CD8-positive, alpha-beta memory T cell (primary cell): ENCODE measurements around the gene MMP15. TPM values are rescaled to one million over a fixed set of nuclear protein-coding genes. Genes with fewer than 3 reads are reported as not detected.
A peak's percentile ranks its signal among the peaks of the same experiment; 100 is the strongest.

ENCODE experiments used
- CTCF ChIA-PET: fragments of 350-600 bp; sonication (Branson Sonifier 250); formaldehyde crosslinking; loops from one replicate; lab custom pipeline; 2021; ENCODE audit warnings: antibody characterized with exemption; lab: Charles Lee
- POLR2A ChIA-PET: fragments of 350-600 bp; sonication (Branson Sonifier 250); formaldehyde crosslinking; loops from one replicate; lab custom pipeline; 2021; ENCODE audit warnings: antibody characterized with exemption; lab: Charles Lee
- DNase-seq, 5 donors: peaks; one replicate each; pipeline versions ENCODE4 v3.0.0 to v3.0.0-alpha.2; 2020 to 2022; ENCODE audit warnings: mixed read lengths in 1 of 5
- H3K27ac ChIP-seq: one replicate; pipeline ENCODE4 v1.7.0; 2013; ENCODE audit warnings: low read depth, mild to moderate bottlenecking, low read length, moderate library complexity
- H3K27me3 ChIP-seq: 2 replicates; pipeline ENCODE4 v1.7.0; 2013; ENCODE audit warnings: low read length, mild to moderate bottlenecking; ENCODE audit not compliant: insufficient read depth, poor library complexity, severe bottlenecking
- H3K36me3 ChIP-seq: 2 replicates; pipeline ENCODE4 v1.7.0; 2013; ENCODE audit warnings: mild to moderate bottlenecking, low read length, moderate library complexity; ENCODE audit not compliant: insufficient read depth
- H3K4me1 ChIP-seq: 2 replicates; pipeline ENCODE4 v1.7.0; 2013; ENCODE audit warnings: mild to moderate bottlenecking, low read length, moderate library complexity; ENCODE audit not compliant: insufficient read depth
- H3K4me3 ChIP-seq: 2 replicates; pipeline ENCODE4 v1.7.0; 2013; ENCODE audit warnings: mild to moderate bottlenecking, low read length
- H3K9me3 ChIP-seq: 2 replicates; pipeline ENCODE4 v1.7.0; 2013; ENCODE audit warnings: mild to moderate bottlenecking, low read length
- H3K27ac Mint-ChIP-seq, 8 donors: one replicate each; pipeline ENCODE4 v1.8.0; 2020 to 2021; ENCODE audit warnings: mixed read lengths in 8 of 8, mild to moderate bottlenecking in 6 of 8, inconsistent platforms in 3 of 8, moderate library complexity in 3 of 8
- H3K27me3 Mint-ChIP-seq, 2 donors: one replicate each; pipeline ENCODE4 v1.8.0; 2020 to 2021; ENCODE audit warnings: mixed read lengths in 2 of 2, mild to moderate bottlenecking in 1 of 2, moderate library complexity in 1 of 2
- H3K36me3 Mint-ChIP-seq, 3 donors: one replicate each; pipeline ENCODE4 v1.8.0; 2020 to 2021; ENCODE audit warnings: mixed read lengths in 3 of 3, inconsistent platforms in 1 of 3, mild to moderate bottlenecking in 1 of 3
- H3K4me1 Mint-ChIP-seq, 3 donors: one replicate each; pipeline ENCODE4 v1.8.0; 2020 to 2021; ENCODE audit warnings: mixed read lengths in 3 of 3, inconsistent platforms in 1 of 3, mild to moderate bottlenecking in 1 of 3
- H3K4me3 Mint-ChIP-seq, 7 donors: one replicate each; pipeline ENCODE4 v1.8.0; 2020 to 2021; ENCODE audit warnings: mixed read lengths in 7 of 7, mild to moderate bottlenecking in 6 of 7, moderate library complexity in 4 of 7, inconsistent platforms in 2 of 7
- H3K9me3 Mint-ChIP-seq, 5 donors: one replicate each; pipeline ENCODE4 v1.8.0; 2020 to 2022; ENCODE audit warnings: mixed read lengths in 5 of 5, mild to moderate bottlenecking in 3 of 5, moderate library complexity in 2 of 5, inconsistent platforms in 1 of 5
- polyA plus RNA-seq: library from polyadenylated mRNA; unstranded; fragments of 300-500 nt; fragmentation: Illumina TruSeq; gene quantifications from one replicate; pipeline ENCODE4 v1.2.3, GENCODE V29; 2021
- total RNA-seq, 2 experiments: library from RNA; stranded (reverse); gene quantifications; one replicate each; pipeline ENCODE4 v1.2.3, GENCODE V29; 2021

Gene MMP15
- total and polyA plus RNA-seq, 3 experiments from 2014 or later: 0.16 to 1.1 (median 0.97) TPM

DNA sequence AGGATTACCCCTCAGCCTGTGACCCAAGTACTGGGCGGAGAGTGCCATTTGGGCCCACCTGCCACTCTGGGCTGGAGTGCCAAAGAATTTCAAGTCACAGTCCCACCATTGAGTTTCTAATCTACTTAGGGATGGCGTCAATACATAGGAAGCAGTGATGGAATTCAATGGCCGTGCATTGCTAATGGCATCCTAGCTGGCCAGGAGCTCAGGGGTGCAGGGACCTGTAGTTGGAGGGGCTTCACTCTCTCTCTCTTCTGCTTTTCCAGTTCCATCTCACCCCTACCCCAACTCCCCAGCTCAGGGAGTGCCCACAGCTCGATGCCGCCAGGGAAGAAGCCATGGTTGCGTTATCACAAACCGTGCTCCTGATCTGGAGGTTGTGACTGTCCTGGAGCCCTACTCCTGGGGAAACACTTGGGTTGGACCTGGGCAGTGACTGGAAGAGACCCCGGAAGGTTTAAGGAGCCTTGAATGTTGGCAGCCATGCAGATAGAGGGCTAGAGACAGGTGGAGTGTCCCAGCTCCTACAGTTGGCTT is 2.4 kb downstream of the MMP15 start:
- Mint-ChIP-seq H3K36me3 (peaks cover 0 to 5% (median 0%) of the 10 kb centered on the region in 3 donors), H3K4me3 (peak overlapping the region in 6 of 7 donors; percentile 30 to 86 (median 48)), H3K4me1 (peaks cover 7 to 15% (median 9%) of the 10 kb centered on the region in 3 donors), H3K9me3 (no peaks in the 10 kb centered on the region), H3K27me3 (peaks cover 0 to 6% of the 10 kb centered on the region in 2 donors), H3K27ac (no peak overlapping the region)
- Histone ChIP-seq H3K36me3 (no peaks in the 10 kb centered on the region), H3K27ac (no peak overlapping the region), H3K9me3 (no peaks in the 10 kb centered on the region), H3K27me3 (no peaks in the 10 kb centered on the region), H3K4me1 (peaks cover 10% of the 10 kb centered on the region), H3K4me3 (no peak overlapping the region)
- ChIA-PET POLR2A (no interaction called here), CTCF (interaction anchor here (1.3 kb wide), 1 partner anchor 128 kb away, joined by 3 read pairs; no protein-coding TSS in a partner anchor)
- DNase-seq: no peak

DNA sequence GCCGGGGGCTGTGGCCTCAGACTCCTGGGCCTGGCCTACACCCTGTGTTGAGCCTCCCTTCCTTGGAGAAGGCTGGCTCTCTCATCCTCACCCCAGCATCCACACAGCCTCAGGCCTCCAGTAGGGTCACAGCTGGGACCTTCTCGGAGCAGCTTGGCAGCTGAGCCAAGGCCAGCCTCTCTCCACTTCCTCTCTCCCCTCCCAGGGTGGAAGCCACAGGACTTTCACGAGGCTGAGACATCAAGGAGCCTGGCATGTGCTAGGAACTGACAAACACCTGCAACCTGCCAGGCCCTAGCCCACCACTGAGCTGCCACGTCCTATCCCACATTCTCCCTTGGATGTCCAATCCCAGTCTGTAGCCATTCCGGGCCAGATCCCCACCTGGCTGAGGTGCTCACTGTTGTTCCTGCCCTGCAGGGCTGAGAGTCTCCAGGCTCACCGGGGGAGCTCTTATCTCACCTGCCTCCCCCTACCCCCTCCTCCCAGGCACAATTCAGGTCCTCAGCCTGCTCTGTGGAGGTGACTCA is 3.1 kb downstream of the MMP15 start:
- no peak overlapping the region for H3K27ac ChIP-seq
- CTCF ChIA-PET: no interaction called here
- no peak overlapping the region for H3K4me3 ChIP-seq
- Mint-ChIP-seq H3K9me3 (no peaks in the 10 kb centered on the region), H3K4me3 (peak overlapping the region in 2 of 7 donors; percentile 68 to 86), H3K4me1 (peaks cover 7 to 15% (median 9%) of the 10 kb centered on the region in 3 donors), H3K27ac (no peak overlapping the region), H3K36me3 (peaks cover 0 to 5% (median 0%) of the 10 kb centered on the region in 3 donors), H3K27me3 (peaks cover 0 to 6% of the 10 kb centered on the region in 2 donors)
- POLR2A ChIA-PET: no interaction called here
- H3K9me3 ChIP-seq: no peaks in the 10 kb centered on the region
- peaks cover 10% of the 10 kb centered on the region for H3K4me1 ChIP-seq
- DNase-seq: no peak
- no peaks in the 10 kb centered on the region for H3K36me3 ChIP-seq
- no peaks in the 10 kb centered on the region for H3K27me3 ChIP-seq

DNA sequence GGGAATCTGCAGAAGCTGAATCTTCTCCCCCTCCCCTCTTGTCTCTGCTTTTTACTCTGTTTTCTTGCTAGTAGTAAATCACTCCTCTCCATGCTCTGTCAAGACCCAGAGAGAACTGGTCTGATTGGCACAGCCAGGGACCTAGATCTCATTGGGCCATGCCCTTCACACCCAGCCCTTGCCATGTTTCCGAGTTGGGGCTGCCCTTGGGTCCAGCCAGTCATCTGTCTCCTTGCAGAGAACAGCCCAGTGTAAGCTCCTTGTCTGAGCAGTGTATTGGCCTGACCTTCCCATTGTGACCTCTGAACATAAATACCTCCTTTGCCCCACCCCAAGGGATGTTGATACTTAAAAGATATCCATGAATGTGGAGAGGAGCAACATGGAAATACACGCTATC is 3.9 kb downstream of the MMP15 start:
- no peaks in the 10 kb centered on the region for H3K36me3 ChIP-seq
- peak overlapping the region in 1 of 8 donors; percentile 30 for H3K27ac Mint-ChIP-seq
- POLR2A ChIA-PET: no interaction called here
- H3K36me3 Mint-ChIP-seq: peaks cover 0 to 5% (median 0%) of the 10 kb centered on the region in 3 donors
- no peaks in the 10 kb centered on the region for H3K9me3 ChIP-seq
- no peak overlapping the region for H3K27ac ChIP-seq
- DNase-seq: no peak
- CTCF ChIA-PET: no interaction called here
- peak overlapping the region in 2 of 7 donors; percentile 12 to 14 for H3K4me3 Mint-ChIP-seq
- no peaks in the 10 kb centered on the region for H3K27me3 ChIP-seq
- H3K4me3 ChIP-seq: no peak overlapping the region
- H3K9me3 Mint-ChIP-seq: no peaks in the 10 kb centered on the region
- H3K4me1 ChIP-seq: peaks cover 7% of the 10 kb centered on the region
- peaks cover 0 to 6% of the 10 kb centered on the region in 2 donors for H3K27me3 Mint-ChIP-seq
- H3K4me1 Mint-ChIP-seq: peaks cover 7 to 10% (median 8%) of the 10 kb centered on the region in 3 donors

DNA sequence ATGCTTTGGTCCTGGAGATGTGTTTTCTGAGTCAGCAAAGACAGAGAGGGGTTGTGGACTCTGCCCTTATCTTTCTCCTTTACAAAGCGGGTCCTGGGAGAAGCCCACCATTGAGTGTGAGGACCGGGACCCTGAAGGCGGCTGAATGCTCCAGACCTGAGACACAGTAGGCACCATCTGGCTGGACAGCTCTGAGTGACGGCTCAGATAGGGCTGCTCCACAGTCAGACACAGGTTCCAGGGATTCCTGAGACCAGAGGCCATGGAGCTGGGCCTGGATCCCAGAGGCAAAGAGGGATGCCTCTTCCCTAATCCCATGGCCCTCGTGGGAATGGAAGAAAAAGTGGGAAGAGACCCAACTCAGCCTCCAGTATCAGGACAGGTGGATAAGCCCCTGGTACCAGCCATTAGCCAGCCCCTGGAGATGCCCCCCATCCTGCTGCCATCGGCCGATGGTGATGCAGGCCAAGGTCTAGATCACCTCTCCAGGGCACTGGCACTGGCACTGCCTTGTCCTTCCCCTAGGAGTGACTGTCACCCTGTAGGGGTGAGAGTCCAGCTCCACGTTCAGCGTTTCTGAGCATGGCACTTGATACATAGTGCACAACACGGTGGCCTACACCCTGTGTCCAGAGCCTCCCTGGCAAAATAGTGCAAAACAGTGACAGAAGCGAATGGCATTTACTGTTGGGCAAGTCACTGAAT is 4.7 kb downstream of the MMP15 start:
- Mint-ChIP-seq H3K4me1 (peaks cover 0 to 2% (median 2%) of the 10 kb centered on the region in 3 donors), H3K9me3 (no peaks in the 10 kb centered on the region), H3K4me3 (peak overlapping the region in 1 of 7 donors; percentile 47), H3K27me3 (peaks cover 0 to 3% of the 10 kb centered on the region in 2 donors), H3K27ac (no peak overlapping the region), H3K36me3 (no peaks in the 10 kb centered on the region)
- no peaks in the 10 kb centered on the region for H3K27me3 ChIP-seq
- ChIA-PET CTCF (no interaction called here), POLR2A (no interaction called here)
- H3K36me3 ChIP-seq: no peaks in the 10 kb centered on the region
- H3K27ac ChIP-seq: no peak overlapping the region
- H3K4me3 ChIP-seq: no peak overlapping the region
- no peak for DNase-seq
- no peaks in the 10 kb centered on the region for H3K4me1 ChIP-seq
- H3K9me3 ChIP-seq: no peaks in the 10 kb centered on the region

DNA sequence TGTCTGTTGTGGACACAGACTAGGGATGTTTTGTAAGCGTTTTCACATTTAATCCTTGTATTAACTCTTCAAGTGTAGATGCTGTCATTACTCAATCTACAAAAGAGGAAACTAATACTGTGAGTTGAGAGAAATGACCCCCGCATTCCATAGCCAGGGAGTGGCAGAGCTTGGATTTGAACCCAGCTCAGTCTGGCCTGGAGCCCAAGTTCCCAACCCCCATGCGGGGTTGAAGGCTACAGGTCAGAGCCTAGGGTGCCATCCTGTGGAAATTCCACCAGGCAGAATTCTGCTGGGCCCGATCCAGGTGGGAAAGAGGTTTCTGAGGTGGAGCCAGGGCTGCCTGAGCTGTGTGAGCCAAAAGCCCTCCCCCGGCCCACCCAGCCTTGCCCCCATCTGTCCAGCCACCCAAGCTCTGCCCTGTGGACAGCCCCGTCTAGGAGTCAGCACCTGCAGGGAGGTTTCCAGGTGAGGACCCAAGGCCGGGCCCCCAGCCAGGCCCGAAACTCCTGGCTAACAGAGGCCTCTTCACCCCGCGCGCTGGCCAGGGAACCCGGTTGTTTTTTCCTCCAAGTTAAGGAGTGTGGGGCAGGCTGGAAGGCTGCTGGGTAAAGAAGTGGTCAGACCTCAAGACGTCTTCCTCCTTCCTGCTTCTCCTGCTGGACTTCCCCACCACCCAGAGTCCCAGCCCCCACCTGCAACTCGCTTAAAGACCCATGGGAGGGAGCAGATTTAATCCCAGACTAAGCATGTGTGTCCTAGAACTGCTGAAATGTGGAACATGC is 5.7 kb downstream of the MMP15 start:
- no peak overlapping the region for H3K27ac ChIP-seq
- POLR2A ChIA-PET: no interaction called here
- H3K4me1 Mint-ChIP-seq: peaks cover 0 to 2% (median 2%) of the 10 kb centered on the region in 3 donors
- no peaks in the 10 kb centered on the region for H3K27me3 ChIP-seq
- DNase-seq: no peak
- H3K9me3 Mint-ChIP-seq: no peaks in the 10 kb centered on the region
- no peaks in the 10 kb centered on the region for H3K4me1 ChIP-seq
- no peaks in the 10 kb centered on the region for H3K9me3 ChIP-seq
- no peak overlapping the region for H3K4me3 ChIP-seq
- H3K4me3 Mint-ChIP-seq: no peak overlapping the region
- no peaks in the 10 kb centered on the region for H3K36me3 Mint-ChIP-seq
- H3K36me3 ChIP-seq: no peaks in the 10 kb centered on the region
- H3K27ac Mint-ChIP-seq: peak overlapping the region in 1 of 8 donors; percentile 33
- CTCF ChIA-PET: no interaction called here
- H3K27me3 Mint-ChIP-seq: peaks cover 0 to 3% of the 10 kb centered on the region in 2 donors

DNA sequence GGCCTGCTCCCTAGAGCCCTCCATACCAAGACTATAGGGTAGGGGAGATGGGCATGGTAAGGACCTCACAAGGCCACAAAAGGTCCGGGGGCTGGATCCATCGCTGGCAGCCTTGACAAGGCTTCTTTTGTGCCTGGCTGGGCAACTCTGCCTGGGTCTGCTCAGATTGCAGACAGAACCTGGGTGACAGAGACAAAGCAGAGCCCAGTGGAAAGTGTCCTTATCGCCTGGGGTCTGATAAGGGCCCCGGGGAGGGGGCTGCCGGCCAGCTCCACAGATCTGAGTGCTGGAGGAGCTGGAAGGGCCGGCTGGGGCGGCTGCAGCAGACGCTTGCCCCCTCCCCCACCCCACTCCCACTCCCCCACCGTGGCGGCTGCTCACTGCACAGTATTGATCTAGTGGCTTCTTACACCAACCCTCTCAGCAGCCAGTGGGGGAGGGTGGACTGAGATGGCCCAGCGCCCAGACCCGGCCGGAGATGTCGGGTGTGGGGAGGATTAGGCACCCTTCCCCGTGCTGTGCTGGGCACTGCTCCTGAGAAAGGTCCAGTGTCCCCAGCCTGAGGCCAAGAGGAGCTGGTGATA is 7.2 kb downstream of the MMP15 start:
- H3K9me3 Mint-ChIP-seq: peaks cover 0 to 1% (median 0%) of the 10 kb centered on the region in 5 donors
- H3K27me3 Mint-ChIP-seq: peaks cover 2 to 3% of the 10 kb centered on the region in 2 donors
- no peak overlapping the region for H3K4me3 Mint-ChIP-seq
- Histone ChIP-seq H3K27ac (no peak overlapping the region), H3K4me3 (no peak overlapping the region), H3K9me3 (no peaks in the 10 kb centered on the region), H3K36me3 (no peaks in the 10 kb centered on the region), H3K4me1 (no peaks in the 10 kb centered on the region), H3K27me3 (no peaks in the 10 kb centered on the region)
- ChIA-PET POLR2A (no interaction called here), CTCF (interaction anchor here (1.2 to 1.4 kb wide), 2 partner anchors 9 to 14 kb away, joined by 3 to 4 read pairs; no protein-coding TSS in a partner anchor)
- no peak overlapping the region for H3K27ac Mint-ChIP-seq
- DNase-seq: no peak
- H3K4me1 Mint-ChIP-seq: peaks cover 0 to 2% (median 2%) of the 10 kb centered on the region in 3 donors
- H3K36me3 Mint-ChIP-seq: no peaks in the 10 kb centered on the region

DNA sequence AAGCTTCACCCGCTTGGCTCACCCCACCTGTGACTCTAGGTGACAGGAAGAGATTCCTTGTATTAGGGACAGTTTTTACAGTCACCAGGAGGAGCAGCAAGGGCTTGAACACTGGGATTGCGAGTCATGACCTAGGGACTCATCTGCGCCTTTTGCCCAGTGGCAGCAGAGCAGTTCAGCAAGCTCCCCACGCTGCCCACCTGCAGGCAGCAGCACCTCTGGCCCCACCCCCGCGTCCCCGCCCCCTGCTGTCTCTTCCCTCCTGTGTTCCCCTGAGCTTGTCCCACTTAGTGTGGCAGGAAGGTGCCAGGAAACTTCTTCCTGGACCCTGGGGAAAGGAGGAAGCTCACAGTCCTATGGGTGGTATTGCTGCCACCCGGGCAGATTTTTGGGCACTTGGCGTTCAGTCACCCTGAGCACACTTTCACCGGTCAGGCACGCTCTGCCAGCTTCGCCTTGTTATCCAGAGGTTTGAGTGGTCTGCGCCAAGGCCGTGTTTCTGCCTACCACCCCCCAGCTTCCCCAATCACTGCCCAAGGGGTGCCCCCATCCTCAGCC is 8.7 kb downstream of the MMP15 start:
- no peaks in the 10 kb centered on the region for H3K36me3 Mint-ChIP-seq
- H3K4me3 Mint-ChIP-seq: no peak overlapping the region
- DNase-seq: no peak
- POLR2A ChIA-PET: no interaction called here
- peaks cover 0 to 2% of the 10 kb centered on the region in 2 donors for H3K27me3 Mint-ChIP-seq
- Histone ChIP-seq H3K4me1 (no peaks in the 10 kb centered on the region), H3K4me3 (no peak overlapping the region), H3K27ac (no peak overlapping the region), H3K27me3 (no peaks in the 10 kb centered on the region), H3K36me3 (no peaks in the 10 kb centered on the region), H3K9me3 (no peaks in the 10 kb centered on the region)
- H3K9me3 Mint-ChIP-seq: peaks cover 0 to 2% (median 0%) of the 10 kb centered on the region in 5 donors
- no peaks in the 10 kb centered on the region for H3K4me1 Mint-ChIP-seq
- no peak overlapping the region for H3K27ac Mint-ChIP-seq
- CTCF ChIA-PET: interaction anchor here (0.7 to 1.0 kb wide), 2 partner anchors 10 to 15 kb away, joined by 3 read pairs; no protein-coding TSS in a partner anchor
